Measurements from ENCODE around the gene PILRB. TPM values are rescaled to one million over a fixed set of nuclear protein-coding genes. Genes with fewer than 3 reads are reported as not detected.
A peak's percentile ranks its signal among the peaks of the same experiment; 100 is the strongest.

The PILRB gene
- total and polyA plus RNA-seq, 9 of the 15 experiments (the other 6 are each of a cell fraction or from before 2014, with no cell fraction given): 6.2 to 94.6 (median 37.0) TPM

DNA sequence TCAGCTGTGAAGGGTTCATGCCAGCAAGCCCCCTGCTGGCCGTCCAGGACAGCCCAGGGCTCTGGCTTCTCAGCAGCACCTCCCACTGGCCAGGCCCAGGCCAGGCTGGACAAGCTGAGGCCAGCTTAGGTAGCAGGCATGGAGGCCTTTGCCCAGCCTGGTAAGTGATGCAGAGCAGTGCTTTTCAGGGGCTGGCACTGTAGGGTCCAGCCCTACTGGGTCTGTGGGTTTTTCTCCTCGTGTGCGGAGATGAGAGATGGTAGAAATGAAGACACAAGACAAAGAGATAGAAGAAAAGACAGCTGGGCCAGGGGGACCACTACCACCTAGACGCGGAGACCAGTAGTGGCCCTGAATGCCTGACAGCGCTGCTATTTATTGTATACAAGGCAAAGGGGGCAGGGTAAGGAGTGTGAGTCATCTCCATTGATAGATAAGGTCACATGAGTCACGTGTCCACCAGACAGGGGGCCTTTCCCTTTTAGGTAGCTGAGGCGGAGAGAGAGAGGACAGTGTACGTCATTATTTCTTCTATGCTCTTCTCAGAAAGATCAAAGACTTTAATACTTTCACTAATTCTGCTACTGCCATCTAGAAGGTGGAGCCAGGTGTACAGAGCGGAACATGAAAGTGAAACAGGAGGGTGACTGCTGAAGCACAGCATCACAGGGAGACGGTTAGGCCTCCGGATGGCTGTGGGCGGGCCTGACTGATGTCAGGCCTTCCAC, 13.2 kb upstream of the PILRB start (continued):
- TF ChIP-seq, protein P1, sequence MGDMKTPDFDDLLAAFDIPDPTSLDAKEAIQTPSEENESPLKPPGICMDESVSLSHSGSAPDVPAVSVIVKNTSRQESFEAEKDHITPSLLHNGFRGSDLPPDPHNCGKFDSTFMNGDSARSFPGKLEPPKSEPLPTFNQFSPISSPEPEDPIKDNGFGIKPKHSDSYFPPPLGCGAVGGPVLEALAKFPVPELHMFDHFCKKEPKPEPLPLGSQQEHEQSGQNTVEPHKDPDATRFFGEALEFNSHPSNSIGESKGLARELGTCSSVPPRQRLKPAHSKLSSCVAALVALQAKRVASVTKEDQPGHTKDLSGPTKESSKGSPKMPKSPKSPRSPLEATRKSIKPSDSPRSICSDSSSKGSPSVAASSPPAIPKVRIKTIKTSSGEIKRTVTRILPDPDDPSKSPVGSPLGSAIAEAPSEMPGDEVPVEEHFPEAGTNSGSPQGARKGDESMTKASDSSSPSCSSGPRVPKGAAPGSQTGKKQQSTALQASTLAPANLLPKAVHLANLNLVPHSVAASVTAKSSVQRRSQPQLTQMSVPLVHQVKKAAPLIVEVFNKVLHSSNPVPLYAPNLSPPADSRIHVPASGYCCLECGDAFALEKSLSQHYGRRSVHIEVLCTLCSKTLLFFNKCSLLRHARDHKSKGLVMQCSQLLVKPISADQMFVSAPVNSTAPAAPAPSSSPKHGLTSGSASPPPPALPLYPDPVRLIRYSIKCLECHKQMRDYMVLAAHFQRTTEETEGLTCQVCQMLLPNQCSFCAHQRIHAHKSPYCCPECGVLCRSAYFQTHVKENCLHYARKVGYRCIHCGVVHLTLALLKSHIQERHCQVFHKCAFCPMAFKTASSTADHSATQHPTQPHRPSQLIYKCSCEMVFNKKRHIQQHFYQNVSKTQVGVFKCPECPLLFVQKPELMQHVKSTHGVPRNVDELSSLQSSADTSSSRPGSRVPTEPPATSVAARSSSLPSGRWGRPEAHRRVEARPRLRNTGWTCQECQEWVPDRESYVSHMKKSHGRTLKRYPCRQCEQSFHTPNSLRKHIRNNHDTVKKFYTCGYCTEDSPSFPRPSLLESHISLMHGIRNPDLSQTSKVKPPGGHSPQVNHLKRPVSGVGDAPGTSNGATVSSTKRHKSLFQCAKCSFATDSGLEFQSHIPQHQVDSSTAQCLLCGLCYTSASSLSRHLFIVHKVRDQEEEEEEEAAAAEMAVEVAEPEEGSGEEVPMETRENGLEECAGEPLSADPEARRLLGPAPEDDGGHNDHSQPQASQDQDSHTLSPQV (IDR thresholded peaks at IDR 0.05): 0 out of 2 replicates have a peak, but pooled peaks have one; percentile 60
- TF ChIP-seq RCOR1 (IDR thresholded peaks at IDR 0.05; ENCODE audit: borderline replicate concordance in 1 of 2, low read depth in 2 of 2, low read length in 2 of 2) (peak in 1 of 2 experiments; percentile 51; a peak in 1 of 4 replicates), ATF7 (IDR thresholded peaks at IDR 0.05) (peak; percentile 94), TRIM28 (IDR thresholded peaks at IDR 0.05) (peak; percentile 50; the same call in 1 of the 2 replicates), BRD9 (IDR thresholded peaks at IDR 0.05; ENCODE audit: low read depth, partially characterized antibody) (peak; percentile 45), LEF1 (IDR thresholded peaks at IDR 0.05) (peak; percentile 94), NFE2 (IDR thresholded peaks at IDR 0.05; ENCODE audit: low read depth) (peak; percentile 49; the same call in 1 of the 2 replicates), ETV1 (tag; conservative IDR thresholded peaks at IDR 0.05; ENCODE audit: low read depth) (peak; percentile 39; the same call in 1 of the 2 replicates)
- TF ChIP-seq, protein P2, sequence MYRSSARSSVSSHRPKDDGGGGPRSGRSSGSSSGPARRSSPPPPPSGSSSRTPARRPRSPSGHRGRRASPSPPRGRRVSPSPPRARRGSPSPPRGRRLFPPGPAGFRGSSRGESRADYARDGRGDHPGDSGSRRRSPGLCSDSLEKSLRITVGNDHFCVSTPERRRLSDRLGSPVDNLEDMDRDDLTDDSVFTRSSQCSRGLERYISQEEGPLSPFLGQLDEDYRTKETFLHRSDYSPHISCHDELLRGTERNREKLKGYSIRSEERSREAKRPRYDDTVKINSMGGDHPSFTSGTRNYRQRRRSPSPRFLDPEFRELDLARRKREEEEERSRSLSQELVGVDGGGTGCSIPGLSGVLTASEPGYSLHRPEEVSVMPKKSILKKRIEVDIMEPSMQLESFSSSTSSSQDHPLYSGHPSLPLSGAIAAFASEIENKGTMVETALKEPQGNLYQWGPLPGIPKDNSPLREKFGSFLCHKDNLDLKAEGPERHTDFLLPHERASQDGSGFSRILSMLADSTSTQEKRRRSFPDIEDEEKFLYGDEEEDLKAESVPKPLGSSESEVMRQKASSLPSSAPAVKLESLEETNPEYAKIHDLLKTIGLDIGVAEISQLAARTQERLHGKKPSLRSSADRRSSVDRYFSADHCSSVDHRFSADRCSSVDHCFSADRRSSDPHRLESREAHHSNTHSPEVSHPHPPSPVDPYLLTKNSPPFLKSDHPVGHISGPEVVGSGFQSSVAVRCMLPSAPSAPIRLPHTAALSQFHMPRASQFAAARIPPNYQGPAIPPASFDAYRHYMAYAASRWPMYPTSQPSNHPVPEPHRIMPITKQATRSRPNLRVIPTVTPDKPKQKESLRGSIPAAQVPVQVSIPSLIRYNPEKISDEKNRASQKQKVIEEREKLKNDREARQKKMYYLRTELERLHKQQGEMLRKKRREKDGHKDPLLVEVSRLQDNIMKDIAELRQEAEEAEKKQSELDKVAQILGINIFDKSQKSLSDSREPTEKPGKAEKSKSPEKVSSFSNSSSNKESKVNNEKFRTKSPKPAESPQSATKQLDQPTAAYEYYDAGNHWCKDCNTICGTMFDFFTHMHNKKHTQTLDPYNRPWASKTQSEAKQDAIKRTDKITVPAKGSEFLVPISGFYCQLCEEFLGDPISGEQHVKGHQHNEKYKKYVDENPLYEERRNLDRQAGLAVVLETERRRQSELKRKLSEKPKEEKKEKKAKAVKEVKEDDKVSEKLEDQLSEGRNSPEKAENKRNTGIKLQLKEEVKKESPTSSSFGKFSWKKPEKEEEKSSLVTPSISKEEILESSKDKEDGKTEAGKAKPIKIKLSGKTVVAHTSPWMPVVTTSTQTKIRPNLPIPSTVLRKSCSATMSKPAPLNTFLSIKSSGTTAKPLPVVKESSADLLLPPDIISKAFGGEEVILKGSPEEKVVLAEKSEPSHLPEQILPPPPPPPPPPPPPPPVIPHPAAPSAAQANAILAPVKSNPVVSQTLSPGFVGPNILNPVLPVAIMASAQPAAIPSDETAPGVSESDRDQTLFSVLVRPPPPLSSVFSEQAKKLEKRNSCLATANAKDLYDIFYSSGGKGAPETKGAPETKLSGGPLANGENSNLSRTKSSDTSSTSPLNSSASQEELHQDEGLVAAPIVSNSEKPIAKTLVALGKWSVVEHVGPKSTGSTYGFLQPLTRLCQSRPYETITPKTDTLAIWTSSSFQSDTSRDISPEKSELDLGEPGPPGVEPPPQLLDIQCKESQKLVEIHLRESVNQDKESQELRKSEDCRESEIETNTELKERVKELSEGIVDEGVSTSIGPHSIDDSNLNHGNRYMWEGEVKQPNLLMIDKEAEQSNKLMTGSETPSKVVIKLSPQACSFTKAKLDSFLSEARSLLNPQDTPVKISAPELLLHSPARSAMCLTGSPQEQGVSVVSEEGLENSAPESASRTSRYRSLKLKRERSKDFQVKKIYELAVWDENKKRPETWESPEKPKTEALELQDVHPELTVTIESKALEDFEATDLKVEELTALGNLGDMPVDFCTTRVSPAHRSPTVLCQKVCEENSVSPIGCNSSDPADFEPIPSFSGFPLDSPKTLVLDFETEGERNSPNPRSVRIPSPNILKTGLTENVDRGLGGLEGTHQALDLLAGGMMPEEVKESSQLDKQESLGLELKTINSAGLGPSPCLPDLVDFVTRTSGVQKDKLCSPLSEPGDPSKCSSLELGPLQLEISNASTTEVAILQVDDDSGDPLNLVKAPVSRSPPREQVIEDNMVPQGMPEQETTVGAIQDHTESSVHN (IDR thresholded peaks at IDR 0.05; ENCODE audit: borderline replicate concordance in 1 of 2, low read depth in 1 of 2): peak in 1 of 2 experiments; percentile 88; a peak in 2 of 4 replicates
- TF ChIP-seq, protein P3, sequence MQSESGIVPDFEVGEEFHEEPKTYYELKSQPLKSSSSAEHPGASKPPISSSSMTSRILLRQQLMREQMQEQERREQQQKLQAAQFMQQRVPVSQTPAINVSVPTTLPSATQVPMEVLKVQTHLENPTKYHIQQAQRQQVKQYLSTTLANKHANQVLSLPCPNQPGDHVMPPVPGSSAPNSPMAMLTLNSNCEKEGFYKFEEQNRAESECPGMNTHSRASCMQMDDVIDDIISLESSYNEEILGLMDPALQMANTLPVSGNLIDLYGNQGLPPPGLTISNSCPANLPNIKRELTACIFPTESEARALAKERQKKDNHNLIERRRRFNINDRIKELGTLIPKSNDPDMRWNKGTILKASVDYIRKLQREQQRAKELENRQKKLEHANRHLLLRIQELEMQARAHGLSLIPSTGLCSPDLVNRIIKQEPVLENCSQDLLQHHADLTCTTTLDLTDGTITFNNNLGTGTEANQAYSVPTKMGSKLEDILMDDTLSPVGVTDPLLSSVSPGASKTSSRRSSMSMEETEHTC (IDR thresholded peaks at IDR 0.05): peak; percentile 95
- TF ChIP-seq, protein P4, sequence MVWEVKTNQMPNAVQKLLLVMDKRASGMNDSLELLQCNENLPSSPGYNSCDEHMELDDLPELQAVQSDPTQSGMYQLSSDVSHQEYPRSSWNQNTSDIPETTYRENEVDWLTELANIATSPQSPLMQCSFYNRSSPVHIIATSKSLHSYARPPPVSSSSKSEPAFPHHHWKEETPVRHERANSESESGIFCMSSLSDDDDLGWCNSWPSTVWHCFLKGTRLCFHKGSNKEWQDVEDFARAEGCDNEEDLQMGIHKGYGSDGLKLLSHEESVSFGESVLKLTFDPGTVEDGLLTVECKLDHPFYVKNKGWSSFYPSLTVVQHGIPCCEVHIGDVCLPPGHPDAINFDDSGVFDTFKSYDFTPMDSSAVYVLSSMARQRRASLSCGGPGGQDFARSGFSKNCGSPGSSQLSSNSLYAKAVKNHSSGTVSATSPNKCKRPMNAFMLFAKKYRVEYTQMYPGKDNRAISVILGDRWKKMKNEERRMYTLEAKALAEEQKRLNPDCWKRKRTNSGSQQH (CRISPR knock-in tag; IDR thresholded peaks at IDR 0.05): peak; percentile 74; the same call in 1 of the 2 replicates
